IMR-90 (cell line): ENCODE results near the gene TMEM59. TPM values are rescaled to one million over a fixed set of nuclear protein-coding genes. Genes with fewer than 3 reads are reported as not detected.

Experiments
- ATAC-seq: fragments of 200-7000 bp; cut with Tn5 transposase; 2 replicates; pipeline ENCODE4 v1.9.1; 2020; ENCODE audit warnings: low read depth, mild to moderate bottlenecking, moderate library complexity
- BruUV-seq: library from RNA; stranded (reverse); fragments of 400-500 nt; replicated peaks from 2 replicates; lab custom pipeline; 2021; lab: Mats Ljungman, UMichigan
- CTCF ChIA-PET: fragments of 300-600 bp; formaldehyde crosslinking; extraction: SDS; loops from one replicate; lab custom pipeline; 2021; ENCODE audit warnings: antibody characterized with exemption; lab: Yijun Ruan, JAX
- POLR2A ChIA-PET: fragments of 300-600 bp; sonication (Branson Sonifier 250); formaldehyde crosslinking; loops from one replicate; lab custom pipeline; 2022; ENCODE audit warnings: antibody characterized with exemption; ENCODE audit not compliant: unreplicated experiment; lab: Charles Lee
- DNase-seq: peaks from one replicate; pipeline ENCODE4 v3.0.0; 2013
- H2AFZ ChIP-seq: replicated peaks from 2 replicates; pipeline ENCODE3; 2013; ENCODE audit warnings: low read length, mild to moderate bottlenecking; ENCODE audit not compliant: poor library complexity
- H2AK5ac ChIP-seq: 2 replicates; pipeline ENCODE4 v1.6.1; 2013; ENCODE audit warnings: low read depth, low read length, inconsistent platforms
- H2AK9ac ChIP-seq: replicated peaks from 2 replicates; pipeline ENCODE3; 2013; ENCODE audit warnings: mild to moderate bottlenecking, low read depth, low read length, moderate library complexity; ENCODE audit not compliant: poor library complexity
- H2BK120ac ChIP-seq: 2 replicates; pipeline ENCODE4 v1.6.1; 2013; ENCODE audit warnings: low read depth, low read length, inconsistent platforms
- H2BK15ac ChIP-seq: 3 replicates; pipeline ENCODE4 v1.6.1; 2013; ENCODE audit warnings: low read depth, low read length, inconsistent platforms
- H2BK20ac ChIP-seq: 2 replicates; pipeline ENCODE4 v1.6.1; 2013; ENCODE audit warnings: low read depth, mild to moderate bottlenecking, inconsistent platforms, low read length, moderate library complexity
- H2BK5ac ChIP-seq: 2 replicates; pipeline ENCODE4 v1.6.1; 2013; ENCODE audit warnings: mild to moderate bottlenecking, low read depth, low read length, inconsistent platforms; ENCODE audit not compliant: poor library complexity, severe bottlenecking
- H3K14ac ChIP-seq: replicated peaks from 2 replicates; pipeline ENCODE4 v1.6.1; 2013; ENCODE audit warnings: low read depth, low read length, inconsistent platforms
- H3K18ac ChIP-seq: 2 replicates; pipeline ENCODE4 v1.6.1; 2013; ENCODE audit warnings: low read depth, low read length, control low read depth
- H3K23ac ChIP-seq: 2 replicates; pipeline ENCODE4 v1.6.1; 2013; ENCODE audit warnings: low read depth, low read length, inconsistent platforms
- H3K27ac ChIP-seq: 2 replicates; pipeline ENCODE4 v1.5.1; 2013; ENCODE audit warnings: mild to moderate bottlenecking, control low read depth, low read length; ENCODE audit not compliant: insufficient read depth
- H3K27me3 ChIP-seq: 2 replicates; pipeline ENCODE4 v1.6.1; 2013; ENCODE audit warnings: low read length; ENCODE audit not compliant: control insufficient read depth, insufficient read depth
- H3K36me3 ChIP-seq: 2 replicates; pipeline ENCODE4 v1.6.1; 2013; ENCODE audit warnings: low read length, mixed read lengths; ENCODE audit not compliant: control insufficient read depth, insufficient read depth
- H3K4ac ChIP-seq: 2 replicates; pipeline ENCODE4 v1.6.1; 2013; ENCODE audit warnings: low read depth, low read length, inconsistent platforms
- H3K4me1 ChIP-seq: 2 replicates; pipeline ENCODE4 v1.6.1; 2013; ENCODE audit warnings: low read length, mixed read lengths; ENCODE audit not compliant: control insufficient read depth, insufficient read depth
- H3K4me2 ChIP-seq: 2 replicates; pipeline ENCODE4 v1.6.1; 2013; ENCODE audit warnings: low read depth, mild to moderate bottlenecking, control low read depth, low read length, moderate library complexity
- H3K4me3 ChIP-seq: 2 replicates; pipeline ENCODE4 v1.5.1; 2013; ENCODE audit warnings: low read depth, mild to moderate bottlenecking, control low read depth, low read length, moderate library complexity; ENCODE audit not compliant: insufficient read depth
- H3K56ac ChIP-seq: 2 replicates; pipeline ENCODE4 v1.6.1; 2013; ENCODE audit warnings: low read length, inconsistent platforms; ENCODE audit not compliant: insufficient read depth; ENCODE audit errors: extremely low read depth
- H3K79me1 ChIP-seq, 2 experiments: 2 replicates each; pipeline ENCODE4 v1.6.1; 2013; ENCODE audit warnings: low read length in 2 of 2, inconsistent platforms in 1 of 2, low read depth in 1 of 2
- H3K9ac ChIP-seq: 2 replicates; pipeline ENCODE4 v1.6.1; 2013; ENCODE audit warnings: low read depth, low read length, control low read depth
- H3K9me1 ChIP-seq: 2 replicates; pipeline ENCODE4 v1.6.1; 2013; ENCODE audit warnings: low read length, inconsistent platforms; ENCODE audit not compliant: insufficient read depth
- H3K9me3 ChIP-seq: 2 replicates; pipeline ENCODE4 v1.6.1; 2013; ENCODE audit warnings: low read length; ENCODE audit not compliant: control insufficient read depth, insufficient read depth
- H4K20me1 ChIP-seq: 2 replicates; pipeline ENCODE4 v1.6.1; 2013; ENCODE audit warnings: low read length, inconsistent platforms; ENCODE audit not compliant: insufficient read depth
- H4K5ac ChIP-seq: 2 replicates; pipeline ENCODE4 v1.6.1; 2013; ENCODE audit warnings: mild to moderate bottlenecking, low read depth, low read length, control low read depth
- H4K8ac ChIP-seq, 2 experiments: 2 replicates each; pipeline ENCODE4 v1.6.1; 2013; ENCODE audit warnings: low read depth in 2 of 2, low read length in 2 of 2, control low read depth in 1 of 2, inconsistent platforms in 1 of 2
- H4K91ac ChIP-seq: 2 replicates; pipeline ENCODE4 v1.6.1; 2013; ENCODE audit warnings: low read depth, low read length, inconsistent platforms; ENCODE audit not compliant: insufficient read depth
- MAFK ChIP-seq: IDR thresholded peaks from 2 replicates; pipeline ENCODE4 v1.6.1; 2012; ENCODE audit warnings: low read depth, low read length, improper control_type of control experiment
- MAZ ChIP-seq: IDR thresholded peaks from 2 replicates; pipeline ENCODE4 v1.6.1; 2012; ENCODE audit warnings: low read depth, mild to moderate bottlenecking, low read length, improper control_type of control experiment, moderate library complexity, borderline replicate concordance
- POLR2A ChIP-seq: IDR thresholded peaks from 2 replicates; pipeline ENCODE4 v1.6.1; 2012; ENCODE audit warnings: mild to moderate bottlenecking, low read depth, low read length
- RCOR1 ChIP-seq: IDR thresholded peaks from 2 replicates; pipeline ENCODE4 v1.6.1; 2012; ENCODE audit warnings: mild to moderate bottlenecking, low read length, improper control_type of control experiment; ENCODE audit not compliant: insufficient replicate concordance
- dilution Hi-C: fragments of 300-500 bp; cut with HindIII; formaldehyde crosslinking; loops from one replicate; pipeline ENCODE4 v1.14.3; 2018; ENCODE audit warnings: low sequenced_read_pairs; ENCODE audit not compliant: unreplicated experiment
- in situ Hi-C: fragments of 300-500 bp; cut with MboI; formaldehyde crosslinking; loops from 3 replicates; pipeline ENCODE4 v1.14.3; 2019; ENCODE audit warnings: low sequenced_read_pairs, inconsistent platforms, mixed read lengths
- intact Hi-C: fragments of 100-400 bp; cut with micrococcal nuclease; formaldehyde crosslinking; loops from 2 replicates; pipeline ENCODE4 v1.10.0; 2022
- polyA plus RNA-seq, 3 experiments: library from polyadenylated mRNA; depleted of rRNA; stranded (reverse); fragments of >200 nt; gene quantifications; 2 replicates each; pipeline ENCODE4 v1.2.3, GENCODE V29; 2012; ENCODE audit warnings: low replicate concordance in 1 of 3
- total RNA-seq: library from RNA; depleted of rRNA; stranded (reverse); fragments of >200 nt; gene quantifications from 2 replicates; pipeline ENCODE4 v1.2.3, GENCODE V29; 2012
- TF ChIP-seq, protein P1 (sequence below): fragments of 150-350 bp; IDR thresholded peaks from 2 replicates; pipeline ENCODE4 v1.6.1; 2016; ENCODE audit warnings: low read depth, mild to moderate bottlenecking, low read length, moderate library complexity, borderline replicate concordance
- TF ChIP-seq, protein P2 (sequence below): conservative IDR thresholded peaks from 2 replicates; pipeline ENCODE4 v1.5.1; 2012; ENCODE audit warnings: mild to moderate bottlenecking, low read depth, low read length, improper control_type of control experiment

Gene TMEM59
- total and polyA plus RNA-seq, 2 of the 4 experiments (the other 2 are of a cell fraction), result 239 to 241 TPM

DNA sequence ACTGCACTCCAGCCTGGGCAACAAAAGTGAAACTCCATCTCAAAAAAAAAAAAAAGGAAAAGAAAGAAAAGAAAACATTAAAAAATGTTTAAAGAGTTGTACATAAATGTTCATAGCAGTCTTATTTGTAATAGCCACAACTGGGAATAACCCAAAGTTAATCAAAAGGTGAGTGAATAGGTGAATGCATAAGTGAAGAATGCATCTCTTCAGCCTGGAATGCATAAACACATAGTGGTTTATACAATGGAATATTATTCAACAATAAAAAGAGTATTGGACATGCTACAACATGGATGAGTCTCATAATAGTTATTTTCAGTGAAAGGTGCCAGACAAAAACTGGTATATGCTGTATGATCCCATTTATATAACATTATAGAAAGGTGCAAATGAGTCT lies 53.1 kb downstream of the TMEM59 start:
- Histone ChIP-seq H3K9me3 (peaks cover 2% of the 10 kb centered on the region; the same call in 1 of the 2 replicates), H3K79me1 (no peaks in the 10 kb centered on the region), H2BK120ac (no peak overlapping the region), H4K5ac (no peak overlapping the region), H2AFZ (no peak overlapping the region), H3K4me2 (no peak overlapping the region), H3K23ac (no peak overlapping the region), H3K56ac (no peak overlapping the region), H3K18ac (no peak overlapping the region), H4K20me1 (no peaks in the 10 kb centered on the region), H3K9ac (no peak overlapping the region), H3K4me3 (no peak overlapping the region), H3K4ac (no peak overlapping the region), H2AK5ac (no peak overlapping the region), H2BK15ac (no peak overlapping the region), H3K27ac (no peak overlapping the region), H3K14ac (no peak overlapping the region), H2AK9ac (no peak overlapping the region), H3K9me1 (no peaks in the 10 kb centered on the region), H4K8ac (no peak overlapping the region), H3K4me1 (no peaks in the 10 kb centered on the region), H2BK5ac (no peak overlapping the region), H3K36me3 (no peaks in the 10 kb centered on the region), H4K91ac (no peak overlapping the region), H3K27me3 (peaks cover 16% of the 10 kb centered on the region), H2BK20ac (no peak overlapping the region)
- DNase-seq, result no peak
- intact Hi-C loops, result no loop called here
- dilution Hi-C loops, result no loop called here
- CTCF ChIA-PET, result no interaction called here
- in situ Hi-C loops, result no loop called here
- no peak for ATAC-seq
- POLR2A ChIA-PET, result no interaction called here
- no TSS peak for BruUV-seq
- TF ChIP-seq MAFK (no peak), POLR2A (no peak), MAZ (no peak), RCOR1 (no peak)
- TF ChIP-seq, protein P1, sequence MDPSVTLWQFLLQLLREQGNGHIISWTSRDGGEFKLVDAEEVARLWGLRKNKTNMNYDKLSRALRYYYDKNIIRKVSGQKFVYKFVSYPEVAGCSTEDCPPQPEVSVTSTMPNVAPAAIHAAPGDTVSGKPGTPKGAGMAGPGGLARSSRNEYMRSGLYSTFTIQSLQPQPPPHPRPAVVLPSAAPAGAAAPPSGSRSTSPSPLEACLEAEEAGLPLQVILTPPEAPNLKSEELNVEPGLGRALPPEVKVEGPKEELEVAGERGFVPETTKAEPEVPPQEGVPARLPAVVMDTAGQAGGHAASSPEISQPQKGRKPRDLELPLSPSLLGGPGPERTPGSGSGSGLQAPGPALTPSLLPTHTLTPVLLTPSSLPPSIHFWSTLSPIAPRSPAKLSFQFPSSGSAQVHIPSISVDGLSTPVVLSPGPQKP, result no peak
- TF ChIP-seq, protein P2, sequence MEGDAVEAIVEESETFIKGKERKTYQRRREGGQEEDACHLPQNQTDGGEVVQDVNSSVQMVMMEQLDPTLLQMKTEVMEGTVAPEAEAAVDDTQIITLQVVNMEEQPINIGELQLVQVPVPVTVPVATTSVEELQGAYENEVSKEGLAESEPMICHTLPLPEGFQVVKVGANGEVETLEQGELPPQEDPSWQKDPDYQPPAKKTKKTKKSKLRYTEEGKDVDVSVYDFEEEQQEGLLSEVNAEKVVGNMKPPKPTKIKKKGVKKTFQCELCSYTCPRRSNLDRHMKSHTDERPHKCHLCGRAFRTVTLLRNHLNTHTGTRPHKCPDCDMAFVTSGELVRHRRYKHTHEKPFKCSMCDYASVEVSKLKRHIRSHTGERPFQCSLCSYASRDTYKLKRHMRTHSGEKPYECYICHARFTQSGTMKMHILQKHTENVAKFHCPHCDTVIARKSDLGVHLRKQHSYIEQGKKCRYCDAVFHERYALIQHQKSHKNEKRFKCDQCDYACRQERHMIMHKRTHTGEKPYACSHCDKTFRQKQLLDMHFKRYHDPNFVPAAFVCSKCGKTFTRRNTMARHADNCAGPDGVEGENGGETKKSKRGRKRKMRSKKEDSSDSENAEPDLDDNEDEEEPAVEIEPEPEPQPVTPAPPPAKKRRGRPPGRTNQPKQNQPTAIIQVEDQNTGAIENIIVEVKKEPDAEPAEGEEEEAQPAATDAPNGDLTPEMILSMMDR, result no peak
